B cell (primary cell): ENCODE results near the gene DGKE.

ENCODE experiments used
- EZH2 ChIP-seq: IDR thresholded peaks from 2 replicates; pipeline ENCODE4 v1.6.1; 2012; ENCODE audit warnings: borderline replicate concordance, low read depth, mild to moderate bottlenecking, moderate library complexity, low read length; ENCODE audit not compliant: insufficient read depth, poor library complexity, severe bottlenecking
- TF ChIP-seq, protein P1 (sequence below): fragments of 200-600 bp; IDR thresholded peaks from one replicate; pipeline ENCODE4 v1.8.0; 2022; ENCODE audit warnings: antibody characterized with exemption, mild to moderate bottlenecking

DNA sequence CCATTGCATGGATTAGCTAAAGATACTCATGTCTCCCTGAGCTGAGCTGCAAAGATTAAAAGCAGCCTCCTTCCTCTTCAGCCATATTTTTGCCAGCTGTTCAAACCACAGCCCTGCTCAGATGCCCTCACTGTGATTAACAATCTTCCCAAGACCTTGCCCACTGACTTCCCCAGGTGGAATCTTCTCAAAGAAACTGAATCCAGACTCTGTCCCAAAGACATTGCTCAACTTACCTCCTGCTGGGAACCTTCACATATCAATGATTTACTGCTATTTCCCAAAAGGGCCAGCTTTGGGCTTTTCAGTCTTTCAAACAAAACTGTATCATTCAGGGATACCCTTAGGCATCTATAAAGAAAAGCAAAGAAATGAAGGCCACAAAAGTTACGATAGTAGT is 9.4 kb upstream of the DGKE start:
- TF ChIP-seq EZH2, result no peak
- TF ChIP-seq, protein P1, sequence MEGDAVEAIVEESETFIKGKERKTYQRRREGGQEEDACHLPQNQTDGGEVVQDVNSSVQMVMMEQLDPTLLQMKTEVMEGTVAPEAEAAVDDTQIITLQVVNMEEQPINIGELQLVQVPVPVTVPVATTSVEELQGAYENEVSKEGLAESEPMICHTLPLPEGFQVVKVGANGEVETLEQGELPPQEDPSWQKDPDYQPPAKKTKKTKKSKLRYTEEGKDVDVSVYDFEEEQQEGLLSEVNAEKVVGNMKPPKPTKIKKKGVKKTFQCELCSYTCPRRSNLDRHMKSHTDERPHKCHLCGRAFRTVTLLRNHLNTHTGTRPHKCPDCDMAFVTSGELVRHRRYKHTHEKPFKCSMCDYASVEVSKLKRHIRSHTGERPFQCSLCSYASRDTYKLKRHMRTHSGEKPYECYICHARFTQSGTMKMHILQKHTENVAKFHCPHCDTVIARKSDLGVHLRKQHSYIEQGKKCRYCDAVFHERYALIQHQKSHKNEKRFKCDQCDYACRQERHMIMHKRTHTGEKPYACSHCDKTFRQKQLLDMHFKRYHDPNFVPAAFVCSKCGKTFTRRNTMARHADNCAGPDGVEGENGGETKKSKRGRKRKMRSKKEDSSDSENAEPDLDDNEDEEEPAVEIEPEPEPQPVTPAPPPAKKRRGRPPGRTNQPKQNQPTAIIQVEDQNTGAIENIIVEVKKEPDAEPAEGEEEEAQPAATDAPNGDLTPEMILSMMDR, result no peak
